Measurements from ENCODE around the gene TCEA2.

Gene TCEA2

GRCh38 chr20:64099086-64099786, 36.2 kb downstream of the TCEA2 start:
- H3K9me3 ChIP-seq (ENCODE audit: control insufficient read depth, insufficient read depth, low read length): no peaks in the 10 kb centered on the region; the same call in 1 of the 2 replicates
- no peaks in the 10 kb centered on the region for H3K36me3 ChIP-seq (ENCODE audit: control insufficient read depth, insufficient read depth, low read length)
- no peak overlapping the region for H3K4me3 ChIP-seq (ENCODE audit: low read length)
- H3K27me3 ChIP-seq (ENCODE audit: control insufficient read depth, insufficient read depth, low read length): no peaks in the 10 kb centered on the region; the same call in 1 of the 2 replicates
- no peak overlapping the region for H3K27ac ChIP-seq (ENCODE audit: low read length)
- no peak for DNase-seq (ENCODE audit: low read depth, low spot score)
- no CpG with 5 or more reads among the region's 21 CpGs for WGBS (ENCODE audit: insufficient coverage, insufficient read length)
- H3K4me1 ChIP-seq (ENCODE audit: control insufficient read depth, insufficient read depth, low read length): 0 out of 2 replicates have a peak, but pooled peaks cover 4% of the 10 kb centered on the region

GRCh38 chr20:64099880-64100565, 37.0 kb downstream of the TCEA2 start:
- no peak overlapping the region for H3K27ac ChIP-seq (ENCODE audit: low read length)

GRCh38 chr20:64100566-64100888, 37.5 kb downstream of the TCEA2 start:
- Histone ChIP-seq H3K36me3 (ENCODE audit: control insufficient read depth, insufficient read depth, low read length) (no peaks in the 10 kb centered on the region), H3K4me3 (ENCODE audit: low read length) (no peak overlapping the region), H3K27me3 (ENCODE audit: control insufficient read depth, insufficient read depth, low read length) (no peaks in the 10 kb centered on the region; the same call in 1 of the 2 replicates), H3K27ac (ENCODE audit: low read length) (no peak overlapping the region), H3K4me1 (ENCODE audit: control insufficient read depth, insufficient read depth, low read length) (0 out of 2 replicates have a peak, but pooled peaks cover 4% of the 10 kb centered on the region), H3K9me3 (ENCODE audit: control insufficient read depth, insufficient read depth, low read length) (no peaks in the 10 kb centered on the region; the same call in 1 of the 2 replicates)
- no peak for DNase-seq (ENCODE audit: low read depth, low spot score)
- no CpG with 5 or more reads among the region's 4 CpGs for WGBS (ENCODE audit: insufficient coverage, insufficient read length)

More at GRCh38 chr20:64099880-64100565, 37.0 kb downstream of the TCEA2 start:
- Histone ChIP-seq H3K4me3 (ENCODE audit: low read length) (no peak overlapping the region), H3K4me1 (ENCODE audit: control insufficient read depth, insufficient read depth, low read length) (0 out of 2 replicates have a peak, but pooled peaks cover 4% of the 10 kb centered on the region), H3K27me3 (ENCODE audit: control insufficient read depth, insufficient read depth, low read length) (no peaks in the 10 kb centered on the region; the same call in 1 of the 2 replicates), H3K9me3 (ENCODE audit: control insufficient read depth, insufficient read depth, low read length) (no peaks in the 10 kb centered on the region; the same call in 1 of the 2 replicates), H3K36me3 (ENCODE audit: control insufficient read depth, insufficient read depth, low read length) (no peaks in the 10 kb centered on the region)
- DNase-seq (ENCODE audit: low read depth, low spot score): no peak
- no CpG with 5 or more reads among the region's 14 CpGs for WGBS (ENCODE audit: insufficient coverage, insufficient read length)

GRCh38 chr20:64100946-64101688, 38.1 kb downstream of the TCEA2 start:
- H3K27ac ChIP-seq (ENCODE audit: low read length): no peak overlapping the region
- no CpG with 5 or more reads among the region's 9 CpGs for WGBS (ENCODE audit: insufficient coverage, insufficient read length)
- peaks cover 4% of the 10 kb centered on the region; the same call in 1 of the 2 replicates for H3K4me1 ChIP-seq (ENCODE audit: control insufficient read depth, insufficient read depth, low read length)
- H3K36me3 ChIP-seq (ENCODE audit: control insufficient read depth, insufficient read depth, low read length): no peaks in the 10 kb centered on the region
- DNase-seq (ENCODE audit: low read depth, low spot score): no peak
- no peaks in the 10 kb centered on the region; the same call in 1 of the 2 replicates for H3K27me3 ChIP-seq (ENCODE audit: control insufficient read depth, insufficient read depth, low read length)
- H3K4me3 ChIP-seq (ENCODE audit: low read length): no peak overlapping the region
- H3K9me3 ChIP-seq (ENCODE audit: control insufficient read depth, insufficient read depth, low read length): no peaks in the 10 kb centered on the region; the same call in 1 of the 2 replicates

GRCh38 chr20:64101731-64102621, 39.0 kb downstream of the TCEA2 start:
- Histone ChIP-seq H3K9me3 (ENCODE audit: control insufficient read depth, insufficient read depth, low read length) (no peaks in the 10 kb centered on the region), H3K4me3 (ENCODE audit: low read length) (peak overlapping the region; percentile 47), H3K27ac (ENCODE audit: low read length) (no peak overlapping the region), H3K27me3 (ENCODE audit: control insufficient read depth, insufficient read depth, low read length) (no peaks in the 10 kb centered on the region; the same call in 1 of the 2 replicates), H3K4me1 (ENCODE audit: control insufficient read depth, insufficient read depth, low read length) (peaks cover 4% of the 10 kb centered on the region; the same call in 1 of the 2 replicates), H3K36me3 (ENCODE audit: control insufficient read depth, insufficient read depth, low read length) (no peaks in the 10 kb centered on the region)
- no CpG with 5 or more reads among the region's 64 CpGs for WGBS (ENCODE audit: insufficient coverage, insufficient read length)
- DNase-seq (ENCODE audit: low read depth, low spot score): no peak

- H3K9me3 ChIP-seq (ENCODE audit: control insufficient read depth, insufficient read depth, low read length): no peaks in the 10 kb centered on the region
- no peaks in the 10 kb centered on the region for H3K36me3 ChIP-seq (ENCODE audit: control insufficient read depth, insufficient read depth, low read length)
- no CpG with 5 or more reads among the region's 30 CpGs for WGBS (ENCODE audit: insufficient coverage, insufficient read length)
- H3K4me1 ChIP-seq (ENCODE audit: control insufficient read depth, insufficient read depth, low read length): peaks cover 4% of the 10 kb centered on the region; the same call in 1 of the 2 replicates
- H3K27ac ChIP-seq (ENCODE audit: low read length): no peak overlapping the region
- peak overlapping the region; percentile 47; the same call in 1 of the 2 replicates for H3K4me3 ChIP-seq (ENCODE audit: low read length)
- DNase-seq (ENCODE audit: low read depth, low spot score): no peak
- H3K27me3 ChIP-seq (ENCODE audit: control insufficient read depth, insufficient read depth, low read length): no peaks in the 10 kb centered on the region; the same call in 1 of the 2 replicates
These were observed 39.8 kb downstream of the TCEA2 start for GRCh38 chr20:64102647-64103354.

- no peaks in the 10 kb centered on the region for H3K9me3 ChIP-seq (ENCODE audit: control insufficient read depth, insufficient read depth, low read length)
- no peaks in the 10 kb centered on the region; the same call in 1 of the 2 replicates for H3K27me3 ChIP-seq (ENCODE audit: control insufficient read depth, insufficient read depth, low read length)
- no peaks in the 10 kb centered on the region for H3K36me3 ChIP-seq (ENCODE audit: control insufficient read depth, insufficient read depth, low read length)
- no peak for DNase-seq (ENCODE audit: low read depth, low spot score)
- peaks cover 4% of the 10 kb centered on the region; the same call in 1 of the 2 replicates for H3K4me1 ChIP-seq (ENCODE audit: control insufficient read depth, insufficient read depth, low read length)
- H3K27ac ChIP-seq (ENCODE audit: low read length): no peak overlapping the region
- H3K4me3 ChIP-seq (ENCODE audit: low read length): no peak overlapping the region
- no CpG with 5 or more reads among the region's 20 CpGs for WGBS (ENCODE audit: insufficient coverage, insufficient read length)
These were observed 41.1 kb downstream of the TCEA2 start for GRCh38 chr20:64103871-64104666.

- Histone ChIP-seq H3K9me3 (ENCODE audit: control insufficient read depth, insufficient read depth, low read length) (no peaks in the 10 kb centered on the region), H3K27me3 (ENCODE audit: control insufficient read depth, insufficient read depth, low read length) (no peaks in the 10 kb centered on the region; the same call in 1 of the 2 replicates), H3K4me1 (ENCODE audit: control insufficient read depth, insufficient read depth, low read length) (peaks cover 4% of the 10 kb centered on the region; the same call in 1 of the 2 replicates), H3K4me3 (ENCODE audit: low read length) (no peak overlapping the region), H3K36me3 (ENCODE audit: control insufficient read depth, insufficient read depth, low read length) (no peaks in the 10 kb centered on the region), H3K27ac (ENCODE audit: low read length) (no peak overlapping the region)
- DNase-seq (ENCODE audit: low read depth, low spot score): no peak
- no CpG with 5 or more reads among the region's 25 CpGs for WGBS (ENCODE audit: insufficient coverage, insufficient read length)
These were observed 41.9 kb downstream of the TCEA2 start for GRCh38 chr20:64104667-64105451.

All from iPS DF 6.9 (cell line).